CD4-positive, alpha-beta T cell (primary cell): Measurements from ENCODE around the gene TAF6. TPM values are rescaled to one million over a fixed set of nuclear protein-coding genes. Genes with fewer than 3 reads are reported as not detected.
A peak's percentile ranks its signal among the peaks of the same experiment; 100 is the strongest.

Experiments
- ATAC-seq: fragments of 200-7000 bp; cut with Tn5 transposase; one replicate; pipeline ENCODE4 v1.10.0; 2022; ENCODE audit warnings: mild to moderate bottlenecking; ENCODE audit not compliant: poor library complexity
- CTCF ChIA-PET: fragments of 350-600 bp; sonication (Branson Sonifier 250); formaldehyde crosslinking; loops from one replicate; lab custom pipeline; 2021; ENCODE audit warnings: antibody characterized with exemption, inconsistent platforms; lab: Charles Lee
- POLR2A ChIA-PET: fragments of 350-600 bp; sonication (Branson Sonifier 250); formaldehyde crosslinking; loops from one replicate; lab custom pipeline; 2021; ENCODE audit warnings: antibody characterized with exemption, inconsistent platforms; lab: Charles Lee
- DNase-seq, 14 experiments: peaks; one replicate each; pipeline ENCODE4 v3.0.0-alpha.2; 2013 to 2020; ENCODE audit warnings: mixed read lengths in 2 of 14
- H3K27ac ChIP-seq, 2 donors: one replicate each; pipeline versions ENCODE4 v1.5.1 to v1.7.0; 2013; ENCODE audit warnings: low read length in 2 of 2, low read depth in 1 of 2, mild to moderate bottlenecking in 1 of 2
- H3K27me3 ChIP-seq, 2 experiments: 1 replicate in 1 of 2; 2 replicates in 1 of 2; pipeline versions ENCODE4 v1.6.1 to v1.7.0; 2013; ENCODE audit warnings: low read length in 2 of 2, control low read depth in 1 of 2, mild to moderate bottlenecking in 1 of 2, moderate library complexity in 1 of 2; ENCODE audit not compliant: insufficient read depth in 2 of 2, control insufficient read depth in 1 of 2
- H3K36me3 ChIP-seq: one replicate; pipeline ENCODE4 v1.6.1; 2013; ENCODE audit warnings: low read length, control low read depth; ENCODE audit not compliant: insufficient read depth
- H3K4me1 ChIP-seq: one replicate; pipeline ENCODE4 v1.6.1; 2013; ENCODE audit warnings: low read length, control low read depth; ENCODE audit not compliant: insufficient read depth
- H3K4me3 ChIP-seq: one replicate; pipeline ENCODE4 v1.5.1; 2013; ENCODE audit warnings: mild to moderate bottlenecking, low read length, moderate library complexity
- H3K9me3 ChIP-seq, 2 experiments: 1 replicate in 1 of 2; 2 replicates in 1 of 2; pipeline versions ENCODE4 v1.6.1 to v1.7.0; 2013; ENCODE audit warnings: low read length in 2 of 2, mild to moderate bottlenecking in 2 of 2, control low read depth in 1 of 2, moderate library complexity in 1 of 2; ENCODE audit not compliant: control insufficient read depth in 1 of 2, insufficient read depth in 1 of 2
- H3K27ac Mint-ChIP-seq: one replicate; pipeline ENCODE4 v1.8.0; 2020; ENCODE audit warnings: mixed read lengths
- H3K27me3 Mint-ChIP-seq: one replicate; pipeline ENCODE4 v1.8.0; 2021; ENCODE audit warnings: mixed read lengths
- H3K36me3 Mint-ChIP-seq: one replicate; pipeline ENCODE4 v1.8.0; 2021; ENCODE audit warnings: low read depth, mixed read lengths
- H3K4me1 Mint-ChIP-seq: one replicate; pipeline ENCODE4 v1.8.0; 2021; ENCODE audit warnings: low read depth, mixed read lengths
- H3K4me3 Mint-ChIP-seq: one replicate; pipeline ENCODE4 v1.8.0; 2020; ENCODE audit warnings: mild to moderate bottlenecking, mixed read lengths
- H3K9me3 Mint-ChIP-seq: one replicate; pipeline ENCODE4 v1.8.0; 2020; ENCODE audit warnings: mixed read lengths
- intact Hi-C, 2 experiments: fragments of 100-400 bp; cut with DNase I in 1 of 2; cut with micrococcal nuclease in 1 of 2; formaldehyde crosslinking; loops; one replicate each; pipeline versions ENCODE4 v1.15.1 to v1.9.0; 2023 to 2025; cut with DNase I, micrococcal nuclease
- total RNA-seq, 174 experiments: library from RNA in 2 of 174; stranded (reverse) in 2 of 174; gene quantifications; one replicate each; pipeline ENCODE4 v1.2.3 and lab custom pipeline; 2021 to 2026
- TF ChIP-seq, protein P1 (sequence below): fragments of 200-600 bp; IDR thresholded peaks from one replicate; pipeline ENCODE4 v1.8.0; 2022; ENCODE audit warnings: antibody characterized with exemption, mild to moderate bottlenecking

TAF6 gene
- total RNA-seq, 2 experiments from 2014 or later, result 34.8 to 37.4 TPM

DNA sequence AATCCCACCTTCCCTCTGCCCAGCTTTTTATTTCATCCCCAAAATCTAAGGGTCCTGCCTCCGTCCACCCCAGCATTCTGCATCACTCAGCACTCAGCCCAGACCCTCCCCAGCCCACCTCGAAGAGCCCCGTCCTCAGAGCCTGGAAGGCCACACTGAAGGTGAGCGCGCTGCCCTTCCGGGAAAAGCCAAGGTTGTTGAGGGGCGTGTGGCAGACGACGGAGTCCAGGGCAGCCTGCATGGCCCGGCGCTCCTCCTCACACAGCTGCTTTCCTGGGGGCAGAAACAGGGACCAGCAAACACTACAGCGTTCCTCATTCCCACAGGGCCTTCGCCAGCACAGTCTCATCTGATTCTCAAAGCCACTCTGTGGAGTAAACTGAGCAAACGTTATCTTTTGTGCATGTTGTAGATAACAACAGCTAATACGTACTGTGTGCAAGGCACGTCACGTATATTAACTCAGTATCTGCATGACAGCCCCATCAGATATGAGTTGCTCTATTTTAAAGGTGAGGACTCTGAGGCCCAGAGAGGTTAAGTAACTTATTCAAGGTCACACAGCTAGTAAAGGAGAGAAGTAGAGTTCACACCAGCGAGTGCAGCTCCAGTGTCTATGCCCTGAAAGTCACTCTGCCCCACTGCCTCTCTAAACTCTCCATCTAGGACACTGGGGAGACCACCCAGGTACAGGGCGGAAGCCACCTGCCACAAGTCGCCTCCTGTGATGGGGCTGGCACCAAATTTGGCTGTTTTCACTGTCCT lies 36.6 kb upstream of the TAF6 start:
- peaks cover 47% of the 10 kb centered on the region for H3K36me3 ChIP-seq
- peak overlapping the region; percentile 63 for H3K4me3 Mint-ChIP-seq
- no peaks in the 10 kb centered on the region for H3K9me3 ChIP-seq
- H3K9me3 Mint-ChIP-seq, result no peaks in the 10 kb centered on the region
- POLR2A ChIA-PET, result interaction anchor here (0.6 to 3.2 kb wide), 7 partner anchors 11 to 50 kb away, joined by 3 to 21 read pairs (median 4); partner anchors contain the start of genes GAL3ST4, GPC2, MBLAC1 and STAG3
- H3K4me1 ChIP-seq, result peaks cover 65% of the 10 kb centered on the region
- intact Hi-C loops, result loop anchor here in 1 of 2 experiments (5.0 kb wide), 1 partner anchor 117 kb away; no protein-coding TSS in a partner anchor
- H3K27me3 ChIP-seq, result no peaks in the 10 kb centered on the region
- H3K27ac ChIP-seq, result no peak overlapping the region
- no peaks in the 10 kb centered on the region for H3K27me3 Mint-ChIP-seq
- peaks cover 54% of the 10 kb centered on the region for H3K36me3 Mint-ChIP-seq
- DNase-seq (no peak), ATAC-seq (no peak)
- no peak overlapping the region for H3K4me3 ChIP-seq
- TF ChIP-seq, protein P1, sequence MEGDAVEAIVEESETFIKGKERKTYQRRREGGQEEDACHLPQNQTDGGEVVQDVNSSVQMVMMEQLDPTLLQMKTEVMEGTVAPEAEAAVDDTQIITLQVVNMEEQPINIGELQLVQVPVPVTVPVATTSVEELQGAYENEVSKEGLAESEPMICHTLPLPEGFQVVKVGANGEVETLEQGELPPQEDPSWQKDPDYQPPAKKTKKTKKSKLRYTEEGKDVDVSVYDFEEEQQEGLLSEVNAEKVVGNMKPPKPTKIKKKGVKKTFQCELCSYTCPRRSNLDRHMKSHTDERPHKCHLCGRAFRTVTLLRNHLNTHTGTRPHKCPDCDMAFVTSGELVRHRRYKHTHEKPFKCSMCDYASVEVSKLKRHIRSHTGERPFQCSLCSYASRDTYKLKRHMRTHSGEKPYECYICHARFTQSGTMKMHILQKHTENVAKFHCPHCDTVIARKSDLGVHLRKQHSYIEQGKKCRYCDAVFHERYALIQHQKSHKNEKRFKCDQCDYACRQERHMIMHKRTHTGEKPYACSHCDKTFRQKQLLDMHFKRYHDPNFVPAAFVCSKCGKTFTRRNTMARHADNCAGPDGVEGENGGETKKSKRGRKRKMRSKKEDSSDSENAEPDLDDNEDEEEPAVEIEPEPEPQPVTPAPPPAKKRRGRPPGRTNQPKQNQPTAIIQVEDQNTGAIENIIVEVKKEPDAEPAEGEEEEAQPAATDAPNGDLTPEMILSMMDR, result no peak
- CTCF ChIA-PET, result interaction anchor here (0.6 kb wide), 1 partner anchor 27 kb away, joined by 3 read pairs; no protein-coding TSS in a partner anchor
- peaks cover 57% of the 10 kb centered on the region for H3K4me1 Mint-ChIP-seq
- H3K27ac Mint-ChIP-seq, result peak overlapping the region; percentile 20

DNA sequence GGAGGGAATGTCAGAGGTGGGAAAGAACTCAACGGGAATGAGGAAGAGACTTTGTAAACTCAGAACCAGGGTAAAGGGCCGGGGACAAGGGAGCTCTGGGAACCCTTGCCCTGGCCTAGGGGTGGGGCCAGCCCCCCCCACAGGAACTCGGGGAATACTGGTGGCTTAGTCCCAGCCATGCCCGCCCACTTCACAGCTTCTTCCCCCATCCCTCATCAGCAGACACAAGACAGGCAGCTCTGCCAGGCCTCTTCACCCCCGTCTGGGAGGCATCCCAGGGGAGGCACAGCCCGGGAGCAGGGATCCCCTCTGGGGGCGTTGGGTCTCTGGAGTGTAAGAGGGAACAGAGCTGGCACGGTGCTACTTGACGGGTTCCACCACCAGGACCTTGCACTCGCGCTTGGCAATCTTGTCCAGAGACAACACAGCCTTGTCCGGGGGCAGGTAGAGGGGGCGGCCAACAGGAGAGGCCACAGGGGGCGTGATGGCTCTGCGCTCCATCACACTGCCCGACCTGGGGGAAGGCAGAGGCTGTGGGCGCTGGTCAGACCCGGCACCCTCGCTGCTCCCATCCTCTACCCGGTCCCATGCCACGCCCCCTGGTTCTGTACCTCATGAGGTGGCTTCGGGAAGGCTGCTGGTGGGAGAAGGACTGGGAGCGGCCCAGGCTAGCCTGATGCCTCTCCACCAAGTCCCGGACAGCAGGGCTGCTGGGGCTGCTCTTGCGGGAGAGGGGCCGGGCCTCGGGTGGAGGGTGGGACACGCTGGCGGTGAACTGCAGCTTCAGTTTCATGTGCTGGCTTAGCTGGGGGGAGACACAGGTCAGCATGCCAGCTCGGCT lies 35.7 kb upstream of the TAF6 start:
- no peaks in the 10 kb centered on the region for H3K9me3 Mint-ChIP-seq
- H3K27me3 ChIP-seq, result no peaks in the 10 kb centered on the region
- peaks cover 66% of the 10 kb centered on the region for H3K4me1 Mint-ChIP-seq
- ChIA-PET POLR2A (interaction anchor here (1.0 to 3.2 kb wide), 3 partner anchors 12 to 28 kb away, joined by 3 to 21 read pairs (median 3); partner anchors contain the start of genes GAL3ST4 and MBLAC1), CTCF (no interaction called here)
- H3K27ac ChIP-seq, result no peak overlapping the region
- intact Hi-C loops, result loop anchor here in 1 of 2 experiments (5.0 kb wide), 1 partner anchor 117 kb away; no protein-coding TSS in a partner anchor
- no peak overlapping the region for H3K4me3 ChIP-seq
- TF ChIP-seq, protein P1, result no peak
- H3K36me3 ChIP-seq, result peaks cover 49% of the 10 kb centered on the region
- peaks cover 63% of the 10 kb centered on the region for H3K36me3 Mint-ChIP-seq
- peak overlapping the region; percentile 63 for H3K4me3 Mint-ChIP-seq
- H3K9me3 ChIP-seq, result no peaks in the 10 kb centered on the region
- peaks cover 70% of the 10 kb centered on the region for H3K4me1 ChIP-seq
- H3K27me3 Mint-ChIP-seq, result no peaks in the 10 kb centered on the region
- H3K27ac Mint-ChIP-seq, result no peak overlapping the region
- ATAC-seq (no peak), DNase-seq (peak in 1 of 14 experiments; percentile 23)
